Upper lobe of left lung (tissue), 6 donors: ENCODE measurements around the gene HOXC5. TPM values are rescaled to one million over a fixed set of nuclear protein-coding genes. Genes with fewer than 3 reads are reported as not detected.

Source experiments
- ATAC-seq, 2 donors: fragments of 200-7000 bp; cut with Tn5 transposase; one replicate each; pipeline ENCODE4 v1.9.1; 2022; ENCODE audit warnings: mild to moderate bottlenecking in 2 of 2, moderate library complexity in 2 of 2; ENCODE audit not compliant: low FRiP score in 2 of 2
- DNase-seq, 2 donors: peaks; one replicate each; pipeline ENCODE4 v3.0.0-alpha.2; 2019 to 2020
- H3K27ac ChIP-seq, 4 donors: fragments of 200-600 bp; sonication (generic); one replicate each; pipeline ENCODE4 v1.5.1; 2016 to 2019
- H3K27me3 ChIP-seq, 4 donors: fragments of 200-600 bp; sonication (generic); one replicate each; pipeline ENCODE4 v1.5.1; 2017 to 2019
- H3K36me3 ChIP-seq, 4 donors: fragments of 200-600 bp; sonication (generic); one replicate each; pipeline ENCODE4 v1.5.1; 2016 to 2019
- H3K4me1 ChIP-seq, 4 donors: fragments of 200-600 bp; sonication (generic); one replicate each; pipeline ENCODE4 v1.5.1; 2018 to 2019
- H3K4me3 ChIP-seq, 4 donors: fragments of 200-600 bp; sonication (generic); one replicate each; pipeline ENCODE4 v1.5.1; 2017 to 2019; ENCODE audit warnings: mild to moderate bottlenecking in 2 of 4, moderate library complexity in 1 of 4
- H3K9me3 ChIP-seq, 4 donors: fragments of 200-600 bp; sonication (generic); one replicate each; pipeline ENCODE4 v1.5.1; 2018 to 2019
- EP300 ChIP-seq, 4 donors: sonication (generic); formaldehyde crosslinking; IDR thresholded peaks; one replicate each; pipeline ENCODE4 v1.5.1; 2017; ENCODE audit warnings: antibody characterized with exemption in 4 of 4, control low read depth in 2 of 4
- POLR2A ChIP-seq, 4 donors: fragments of 450-650 bp; IDR thresholded peaks; one replicate each; pipeline ENCODE4 v1.5.1; 2016 to 2017; ENCODE audit warnings: antibody characterized with exemption in 4 of 4, mild to moderate bottlenecking in 2 of 4
- POLR2AphosphoS5 ChIP-seq, 2 donors: sonication (generic); formaldehyde crosslinking; IDR thresholded peaks; one replicate each; pipeline ENCODE4 v1.5.1; 2017; ENCODE audit warnings: antibody characterized with exemption in 2 of 2
- WGBS, 2 donors: methylation state at CpG; one replicate each; pipeline ENCODE4 v1.1.5; 2017 to 2018; 5-methylcytosine and 5-hydroxymethylcytosine counted together
- total RNA-seq, 6 donors: library from RNA; depleted of rRNA in 4 of 6; stranded (reverse); fragments of >200 nt in 4 of 6; gene quantifications; one replicate each; pipeline versions ENCODE4 v1.1.0 to v1.2.1, GENCODE V29; 2016 to 2021
- TF ChIP-seq, protein P1 (sequence below), 6 experiments: fragments of 450-650 bp in 4 of 6; fragments of 200-600 bp in 2 of 6; sonication (generic) in 2 of 6; IDR thresholded peaks; one replicate each; pipeline ENCODE4 v1.5.1; 2016 to 2019; ENCODE audit warnings: antibody characterized with exemption in 6 of 6
- donor health status: DM: no; HTN: no; CAD: no; lungs with moderate emphysema.
- donor health status: DM: no; HTN: yes; CAD: no; lungs with severe emphysema.

The HOXC5 gene
- total RNA-seq, 6 donors from 2014 or later, result 0.11 to 0.22 (median 0.17) TPM; not detected in 3

DNA sequence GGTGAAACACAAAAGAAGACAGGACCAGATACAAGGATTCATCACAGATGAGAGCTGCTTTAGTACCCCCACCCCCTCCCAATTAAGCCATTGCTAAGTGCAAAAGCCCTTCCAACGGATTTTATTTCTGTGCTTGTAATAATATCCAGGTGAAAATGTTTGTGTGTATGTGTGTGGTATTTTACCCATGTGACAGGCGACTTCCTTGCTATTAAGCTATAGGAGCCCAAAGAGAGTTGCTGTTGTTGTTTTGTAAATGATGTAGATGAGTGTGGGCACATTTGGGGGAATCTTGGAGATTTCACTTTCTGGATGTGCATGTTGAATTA, 17.6 kb downstream of the HOXC5 start:
- no peak for DNase-seq
- no peak overlapping the region for H3K4me3 ChIP-seq
- 34 to 43% methylated on average over 2 of the region's 2 CpGs for WGBS, 2 donors
- H3K27ac ChIP-seq, result no peak overlapping the region
- H3K9me3 ChIP-seq, result no peaks in the 10 kb centered on the region
- TF ChIP-seq POLR2AphosphoS5 (IDR thresholded peaks at IDR 0.05) (no peak), EP300 (IDR thresholded peaks at IDR 0.05) (no peak), POLR2A (IDR thresholded peaks at IDR 0.05) (no peak)
- TF ChIP-seq, protein P1, sequence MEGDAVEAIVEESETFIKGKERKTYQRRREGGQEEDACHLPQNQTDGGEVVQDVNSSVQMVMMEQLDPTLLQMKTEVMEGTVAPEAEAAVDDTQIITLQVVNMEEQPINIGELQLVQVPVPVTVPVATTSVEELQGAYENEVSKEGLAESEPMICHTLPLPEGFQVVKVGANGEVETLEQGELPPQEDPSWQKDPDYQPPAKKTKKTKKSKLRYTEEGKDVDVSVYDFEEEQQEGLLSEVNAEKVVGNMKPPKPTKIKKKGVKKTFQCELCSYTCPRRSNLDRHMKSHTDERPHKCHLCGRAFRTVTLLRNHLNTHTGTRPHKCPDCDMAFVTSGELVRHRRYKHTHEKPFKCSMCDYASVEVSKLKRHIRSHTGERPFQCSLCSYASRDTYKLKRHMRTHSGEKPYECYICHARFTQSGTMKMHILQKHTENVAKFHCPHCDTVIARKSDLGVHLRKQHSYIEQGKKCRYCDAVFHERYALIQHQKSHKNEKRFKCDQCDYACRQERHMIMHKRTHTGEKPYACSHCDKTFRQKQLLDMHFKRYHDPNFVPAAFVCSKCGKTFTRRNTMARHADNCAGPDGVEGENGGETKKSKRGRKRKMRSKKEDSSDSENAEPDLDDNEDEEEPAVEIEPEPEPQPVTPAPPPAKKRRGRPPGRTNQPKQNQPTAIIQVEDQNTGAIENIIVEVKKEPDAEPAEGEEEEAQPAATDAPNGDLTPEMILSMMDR (IDR thresholded peaks at IDR 0.05), result no peak
- no peaks in the 10 kb centered on the region for H3K36me3 ChIP-seq
- peaks cover 7 to 28% (median 8%) of the 10 kb centered on the region in 4 donors for H3K4me1 ChIP-seq
- ATAC-seq, result no peak
- H3K27me3 ChIP-seq, result peaks cover 1 to 66% (median 38%) of the 10 kb centered on the region in 4 donors

DNA sequence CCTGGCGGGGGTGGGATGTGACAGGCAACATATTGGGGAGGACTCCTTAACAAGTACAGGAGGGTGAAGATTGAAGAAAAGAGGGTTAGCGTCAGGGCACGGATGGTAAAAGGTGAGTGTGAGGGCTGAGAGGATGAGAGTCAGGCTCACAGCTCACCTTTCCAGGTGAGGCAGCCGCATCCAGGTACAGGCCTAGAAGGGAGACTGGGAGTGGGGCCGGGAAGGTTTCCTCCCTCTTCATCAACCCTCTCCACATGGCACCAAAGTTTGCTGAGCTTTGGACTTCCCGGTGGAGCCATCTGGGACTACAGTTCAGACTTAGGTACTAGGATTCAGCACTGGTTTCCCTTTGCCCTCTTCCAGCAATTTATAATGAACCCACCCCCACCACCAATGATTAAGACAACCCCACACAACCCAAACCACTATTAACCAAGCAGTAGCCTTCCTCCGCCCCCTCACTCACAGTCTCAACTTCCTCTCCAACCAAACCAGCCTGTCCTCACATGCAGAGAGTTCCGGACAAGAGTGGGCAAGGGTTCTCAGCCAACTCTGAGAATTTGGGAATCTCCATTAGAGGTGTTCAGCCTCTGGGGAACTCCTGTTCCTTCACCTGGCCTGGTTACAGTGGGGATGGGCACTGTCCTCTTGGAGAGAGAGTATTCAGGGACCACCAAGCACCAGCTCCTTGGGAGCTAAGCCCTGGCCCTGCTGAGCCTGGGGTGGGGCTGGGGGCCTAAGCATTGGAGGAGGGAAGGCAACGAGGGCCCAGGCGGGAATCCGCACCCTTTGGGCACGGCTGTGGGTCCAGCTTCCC, 18.4 kb downstream of the HOXC5 start:
- Histone ChIP-seq H3K4me1 (peaks cover 7 to 28% (median 8%) of the 10 kb centered on the region in 4 donors), H3K36me3 (no peaks in the 10 kb centered on the region), H3K4me3 (no peak overlapping the region), H3K27ac (no peak overlapping the region), H3K27me3 (peaks cover 1 to 61% (median 38%) of the 10 kb centered on the region in 4 donors), H3K9me3 (no peaks in the 10 kb centered on the region)
- 29 to 32% methylated on average over 8 to 12 of the region's 12 CpGs for WGBS, 2 donors
- ATAC-seq, result no peak
- TF ChIP-seq, protein P1 (IDR thresholded peaks at IDR 0.05), result no peak
- TF ChIP-seq POLR2AphosphoS5 (IDR thresholded peaks at IDR 0.05), result no peak
- no peak for TF ChIP-seq POLR2A (IDR thresholded peaks at IDR 0.05)
- TF ChIP-seq EP300 (IDR thresholded peaks at IDR 0.05), result no peak
- DNase-seq, result peak in 1 of 2 donors; percentile 33

DNA sequence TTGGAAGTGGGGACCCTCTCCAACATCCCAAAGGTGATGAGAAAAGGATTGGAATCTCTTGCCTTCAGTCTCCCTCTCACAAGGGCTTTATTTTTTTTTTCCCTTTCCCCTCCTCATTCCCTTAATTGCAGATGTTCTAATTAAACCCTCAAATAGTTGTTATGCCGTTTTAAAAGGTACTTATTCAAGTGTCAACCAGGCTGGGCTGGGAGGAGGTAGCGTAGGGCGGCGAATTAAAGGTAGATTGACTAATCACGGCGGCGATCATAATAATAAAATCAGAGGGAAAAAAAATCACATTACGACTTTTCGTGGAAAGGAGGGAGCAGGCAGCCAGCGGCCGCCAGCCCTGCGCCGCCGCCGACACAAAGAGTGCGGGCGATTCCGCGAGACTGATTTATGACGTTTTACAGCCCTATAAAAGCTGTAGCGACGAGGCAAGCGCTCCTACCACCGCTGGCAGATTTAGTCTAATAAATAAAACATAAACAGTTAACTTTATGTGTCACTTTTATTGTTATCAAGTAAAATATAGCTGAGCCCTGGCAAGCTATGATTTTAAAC, 19.1 kb downstream of the HOXC5 start:
- no peak overlapping the region for H3K27ac ChIP-seq
- no peak overlapping the region for H3K4me3 ChIP-seq
- peak in 1 of 2 donors; percentile 25 for ATAC-seq
- H3K27me3 ChIP-seq, result peaks cover 1 to 55% (median 34%) of the 10 kb centered on the region in 4 donors
- H3K4me1 ChIP-seq, result peaks cover 4 to 23% (median 8%) of the 10 kb centered on the region in 4 donors
- DNase-seq, result peak in 1 of 2 donors; percentile 68
- 33 to 34% methylated on average over 24 of the region's 24 CpGs for WGBS, 2 donors
- no peak for TF ChIP-seq POLR2AphosphoS5 (IDR thresholded peaks at IDR 0.05)
- TF ChIP-seq POLR2A (IDR thresholded peaks at IDR 0.05), result no peak
- TF ChIP-seq, protein P1 (IDR thresholded peaks at IDR 0.05), result no peak
- no peak for TF ChIP-seq EP300 (IDR thresholded peaks at IDR 0.05)
- H3K36me3 ChIP-seq, result no peaks in the 10 kb centered on the region
- H3K9me3 ChIP-seq, result no peaks in the 10 kb centered on the region

DNA sequence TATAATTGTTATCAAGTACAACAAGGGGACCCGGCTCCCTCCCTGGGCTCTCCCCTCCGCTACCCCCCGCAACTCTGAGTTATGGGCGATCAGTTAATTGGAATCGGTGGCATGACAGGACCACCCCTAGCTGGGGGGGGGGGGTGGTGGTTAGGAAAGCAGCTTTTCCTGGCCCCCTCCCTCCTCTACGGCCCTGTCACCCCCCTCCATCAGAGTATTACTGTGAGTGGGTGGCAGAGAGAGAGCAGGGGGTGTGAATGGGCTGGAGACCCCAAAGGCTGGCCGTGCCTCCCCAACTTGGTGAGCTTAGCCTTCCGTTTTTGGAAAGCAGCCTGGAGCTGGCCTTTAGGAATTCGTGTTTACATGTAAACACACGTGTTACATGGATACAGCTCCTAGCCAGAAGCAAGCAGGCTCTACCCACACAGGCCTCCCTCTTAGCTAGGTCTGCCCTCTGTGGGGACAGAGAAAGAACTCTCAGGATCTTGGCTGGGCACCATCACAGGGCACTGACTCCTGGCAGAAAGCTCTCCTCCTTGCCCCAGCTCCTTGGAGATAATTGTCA, 19.7 kb downstream of the HOXC5 start:
- Histone ChIP-seq H3K27me3 (peaks cover 1 to 51% (median 32%) of the 10 kb centered on the region in 4 donors), H3K9me3 (no peaks in the 10 kb centered on the region), H3K36me3 (no peaks in the 10 kb centered on the region), H3K4me3 (no peak overlapping the region), H3K27ac (no peak overlapping the region), H3K4me1 (peaks cover 0 to 18% (median 5%) of the 10 kb centered on the region in 4 donors)
- DNase-seq, result no peak
- TF ChIP-seq, protein P1 (IDR thresholded peaks at IDR 0.05), result no peak
- TF ChIP-seq POLR2AphosphoS5 (IDR thresholded peaks at IDR 0.05) (no peak), POLR2A (IDR thresholded peaks at IDR 0.05) (no peak), EP300 (IDR thresholded peaks at IDR 0.05) (no peak)
- ATAC-seq, result peak in 1 of 2 donors; percentile 8
- 27 to 34% methylated on average over 3 to 10 of the region's 10 CpGs for WGBS, 2 donors
